Mammary epithelial cell (primary cell): ENCODE data around the gene COL8A2.

Experiments used
- CTCF ChIP-seq, 2 donors: IDR thresholded peaks in 1 of 2; conservative IDR thresholded peaks in 1 of 2; 2 replicates each; pipeline ENCODE4 v1.5.1; 2011 to 2012; ENCODE audit warnings: inconsistent platforms in 2 of 2, low read length in 2 of 2, mild to moderate bottlenecking in 2 of 2, control low read depth in 1 of 2, low read depth in 1 of 2; ENCODE audit not compliant: insufficient read depth in 1 of 2; ENCODE audit errors: extremely low read depth in 1 of 2
- EZH2 ChIP-seq: IDR thresholded peaks from 2 replicates; pipeline ENCODE4 v1.6.1; 2012; ENCODE audit warnings: low read length, inconsistent platforms, borderline replicate concordance

- TF ChIP-seq CTCF (conservative IDR thresholded peaks at IDR 0.05 in 1 of 2, IDR thresholded peaks at IDR 0.05 in 1 of 2; ENCODE audit: extremely low read depth in 1 of 2, insufficient read depth in 1 of 2, low read depth in 1 of 2, low read length in 2 of 2), result no peak
- no peak for TF ChIP-seq EZH2
Measured at GRCh38 chr1:36137776-36138175, 12.8 kb upstream of the COL8A2 start.
